ENCODE measurements around the gene LARP4.

GRCh38 chr12:50517421-50518048 lies 116.8 kb downstream of the LARP4 start:
- no peak for TF ChIP-seq EZH2 (IDR thresholded peaks at IDR 0.05; ENCODE audit: borderline replicate concordance, low read depth, low read length, severe bottlenecking)
- TF ChIP-seq CTCF (IDR thresholded peaks at IDR 0.05; ENCODE audit: borderline replicate concordance, extremely low read depth, low read length, poor library complexity, severe bottlenecking) = no peak

Measured in DND-41 (cell line).